ENCODE measurements around the gene RTN4R.
"Not testable (repeated sequence)": the region's sequence is repeated elsewhere in the genome, so short reads cannot be mapped to it uniquely, and the experiment has no call there.

Gene RTN4R

DNA sequence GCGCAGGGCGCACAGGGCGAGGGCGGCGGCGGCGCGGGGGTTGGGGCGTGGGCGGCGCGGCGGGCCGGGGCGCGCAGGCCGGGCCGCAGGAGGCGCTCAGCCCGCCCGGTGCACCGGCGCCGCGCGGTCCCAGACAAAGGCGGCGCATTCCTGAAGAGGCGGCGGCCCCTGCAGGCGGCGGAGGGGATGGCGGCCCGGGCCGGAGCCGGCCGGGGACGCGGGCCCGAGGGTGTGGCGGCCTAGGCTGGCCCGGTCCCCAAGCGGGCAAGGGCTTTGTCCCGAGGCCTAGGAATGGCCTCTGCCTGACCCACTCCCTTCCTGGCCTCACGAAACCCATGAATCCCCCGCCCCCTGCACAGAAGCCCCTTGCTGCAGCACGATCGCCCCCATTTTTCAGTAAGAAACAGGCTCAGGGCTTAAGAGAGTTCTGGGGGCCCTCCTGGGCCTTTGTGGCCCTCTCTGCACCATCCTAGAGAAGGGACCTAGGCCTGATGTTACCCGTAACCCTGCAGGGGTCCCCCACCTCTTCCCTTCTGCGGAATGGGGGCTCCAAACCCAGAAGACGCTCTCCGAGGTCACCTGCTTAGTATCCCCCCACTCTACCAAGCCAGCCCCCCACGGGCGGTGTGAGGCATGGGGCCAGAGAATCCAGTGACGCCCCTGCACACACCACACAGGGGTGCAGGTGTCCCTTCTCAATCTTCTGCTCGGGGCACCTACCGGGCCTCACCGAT is at the start of gene RTN4R:
TSS of gene RTN4R (minus strand) at position 40 of the 734 bp plus-strand sequence. CDS start 226 bp downstream, outside the sequence.
- DNase-seq (ENCODE audit: low read depth), result no peak

- DNase-seq (ENCODE audit: low read depth), result not testable (repeated sequence)
These were observed 49.4 kb upstream of the RTN4R start for GRCh38 chr22:20317402-20318042.

GRCh38 chr22:20316844-20317401 is 48.8 kb upstream of the RTN4R start:
- DNase-seq (ENCODE audit: low read depth), result no peak

GRCh38 chr22:20316217-20316843 is 48.2 kb upstream of the RTN4R start:
- no peak for DNase-seq (ENCODE audit: low read depth)

GRCh38 chr22:20315337-20316216 is 47.5 kb upstream of the RTN4R start:
- DNase-seq (ENCODE audit: low read depth), result no peak

DNA sequence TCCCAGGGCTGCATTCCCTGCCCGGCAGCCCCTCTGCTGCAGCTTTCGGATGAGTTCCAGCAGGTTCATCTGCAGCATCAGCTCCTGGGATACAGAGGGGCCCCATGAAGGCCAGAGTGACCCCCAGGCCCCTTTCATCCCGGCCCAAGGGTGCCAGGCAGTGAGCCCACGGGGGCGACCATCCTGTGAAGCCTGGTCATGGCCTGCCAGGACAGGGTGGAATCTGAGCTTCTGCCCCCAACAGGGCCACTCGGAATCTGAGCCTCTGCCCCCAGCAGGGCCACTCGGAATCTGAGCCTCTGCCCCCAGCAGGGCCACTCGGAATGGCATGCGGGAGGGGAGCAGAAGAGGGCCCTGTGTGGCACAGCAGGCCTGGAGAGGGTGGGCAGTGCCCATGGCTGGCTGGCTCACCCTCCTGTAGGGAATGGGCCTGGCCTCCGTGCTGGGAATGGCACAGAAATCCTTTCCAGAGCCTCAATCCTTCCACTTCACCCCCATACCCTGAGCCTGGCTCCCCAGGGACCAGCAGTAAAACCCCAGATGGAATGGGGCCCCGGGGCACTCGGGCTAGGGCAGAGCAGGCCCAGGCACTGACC is 46.7 kb upstream of the RTN4R start:
- DNase-seq (ENCODE audit: low read depth), result not testable (repeated sequence)

- not testable (repeated sequence) for DNase-seq (ENCODE audit: low read depth)
These were observed 46.1 kb upstream of the RTN4R start for GRCh38 chr22:20314206-20314605.

GRCh38 chr22:20313306-20314077 is 45.4 kb upstream of the RTN4R start:
- DNase-seq (ENCODE audit: low read depth), result not testable (repeated sequence)

GRCh38 chr22:20312396-20313191 is 44.5 kb upstream of the RTN4R start:
- no peak for DNase-seq (ENCODE audit: low read depth)

DNA sequence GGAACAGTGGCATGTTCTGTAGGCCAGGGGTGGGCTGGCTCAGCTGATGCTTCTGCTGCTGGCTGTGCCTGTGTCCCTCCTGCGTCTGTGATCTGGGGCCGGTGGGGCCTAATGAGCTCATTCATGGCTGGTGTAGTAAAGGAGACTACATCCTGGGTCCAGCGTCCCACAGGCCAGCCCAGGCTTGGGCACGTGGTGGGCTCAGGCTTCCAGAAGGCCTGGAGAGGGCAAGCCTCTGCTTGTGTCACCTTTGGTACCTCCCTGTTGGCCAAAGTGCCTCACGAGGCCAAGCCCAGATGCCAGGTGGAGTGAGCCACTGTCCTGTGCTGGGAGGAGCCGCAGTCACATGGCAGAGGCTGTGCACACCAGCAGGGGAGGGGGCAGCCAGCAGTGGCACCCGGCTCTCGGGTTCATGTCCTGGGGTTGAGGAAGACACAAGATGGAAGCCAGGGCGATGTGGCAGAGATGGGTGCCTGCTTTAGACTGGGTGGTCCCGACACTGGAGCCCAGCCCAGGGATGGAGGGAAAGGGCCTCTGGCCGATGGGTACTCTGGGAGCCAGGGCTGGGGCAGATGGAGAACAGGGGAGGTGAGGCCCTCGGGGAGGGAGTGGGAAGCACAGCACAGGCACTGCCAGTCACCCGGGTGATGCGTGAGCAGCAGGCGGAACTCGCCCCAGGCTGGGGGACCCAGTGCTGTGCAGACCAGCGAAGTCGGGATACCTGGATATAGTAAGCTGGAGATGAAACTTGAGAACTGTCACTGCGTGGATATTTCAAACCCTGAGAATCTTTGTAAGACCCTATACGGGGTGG is 43.3 kb upstream of the RTN4R start:
- DNase-seq (ENCODE audit: low read depth), result not testable (repeated sequence)

GRCh38 chr22:20310773-20311172 is 42.7 kb upstream of the RTN4R start:
- not testable (repeated sequence) for DNase-seq (ENCODE audit: low read depth)

DNA sequence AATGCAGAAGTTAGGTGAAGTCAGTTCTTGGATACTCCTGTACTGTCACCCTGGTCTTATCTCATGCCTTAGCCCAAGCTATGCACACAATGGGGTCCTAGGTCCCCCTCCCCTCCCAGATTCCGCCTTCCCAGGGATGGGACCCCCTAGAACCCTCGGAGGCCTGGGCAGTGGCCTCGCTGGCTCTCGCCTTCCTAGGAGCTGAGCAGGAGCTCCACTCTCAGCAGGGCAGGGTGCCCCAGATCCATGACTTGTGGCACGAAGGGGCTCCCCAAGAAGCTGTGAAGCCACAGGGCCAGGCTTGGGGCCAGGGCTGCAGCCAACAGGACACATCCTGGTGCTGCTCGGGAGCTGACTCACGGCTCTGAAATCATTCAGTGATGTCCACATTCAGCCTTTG is 42.1 kb upstream of the RTN4R start:
- DNase-seq (ENCODE audit: low read depth), result not testable (repeated sequence)

- DNase-seq (ENCODE audit: low read depth), result not testable (repeated sequence)
These were observed 40.9 kb upstream of the RTN4R start for GRCh38 chr22:20308806-20309650.

DNA sequence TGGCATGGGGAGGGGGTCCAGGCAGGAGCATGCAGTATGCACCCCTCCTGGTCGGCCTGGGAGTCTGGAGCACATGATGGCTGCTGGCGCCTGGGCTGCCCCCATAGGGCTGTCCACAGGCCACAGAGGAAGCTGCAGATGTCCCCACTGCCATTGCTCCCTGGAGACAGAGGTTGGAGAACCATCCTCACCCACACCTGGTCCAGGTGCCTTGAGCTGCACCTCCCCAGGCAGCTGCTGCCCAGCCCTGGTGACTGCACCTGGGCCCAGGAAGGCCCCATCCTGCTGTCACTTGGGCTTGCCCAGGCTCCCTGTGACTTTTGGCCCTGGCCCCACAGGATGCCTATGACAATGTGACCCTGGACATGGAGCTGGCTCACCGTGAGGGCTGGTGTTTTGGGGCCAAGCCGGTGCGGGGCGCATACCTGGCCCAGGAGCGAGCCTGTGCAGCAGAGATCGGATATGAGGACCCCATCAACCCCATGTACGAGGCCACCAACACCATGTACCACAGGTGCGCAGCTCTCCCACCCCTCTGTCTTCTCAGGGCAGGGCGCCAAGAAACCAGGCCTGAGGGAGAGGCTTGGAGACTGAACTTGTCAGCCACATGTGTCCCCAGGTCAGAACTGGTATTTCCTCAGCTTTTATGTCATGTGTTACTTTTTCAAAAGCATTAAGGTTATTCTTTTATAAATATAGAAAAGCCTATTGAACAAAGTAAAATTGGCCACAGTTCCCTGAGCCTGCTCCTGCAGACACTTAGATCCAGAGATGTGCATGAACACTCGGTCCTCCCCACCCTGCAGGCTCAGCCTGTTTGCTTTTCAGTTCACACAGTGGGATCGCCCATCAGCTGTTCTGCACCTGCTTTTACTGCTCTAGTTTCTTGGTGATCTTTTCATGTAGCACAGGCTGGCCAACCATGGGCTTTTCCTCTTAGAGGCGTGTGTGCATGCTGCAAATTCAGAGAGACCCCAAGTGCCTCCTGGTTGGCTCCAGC is 39.6 kb upstream of the RTN4R start:
- not testable (repeated sequence) for DNase-seq (ENCODE audit: low read depth)

DNA sequence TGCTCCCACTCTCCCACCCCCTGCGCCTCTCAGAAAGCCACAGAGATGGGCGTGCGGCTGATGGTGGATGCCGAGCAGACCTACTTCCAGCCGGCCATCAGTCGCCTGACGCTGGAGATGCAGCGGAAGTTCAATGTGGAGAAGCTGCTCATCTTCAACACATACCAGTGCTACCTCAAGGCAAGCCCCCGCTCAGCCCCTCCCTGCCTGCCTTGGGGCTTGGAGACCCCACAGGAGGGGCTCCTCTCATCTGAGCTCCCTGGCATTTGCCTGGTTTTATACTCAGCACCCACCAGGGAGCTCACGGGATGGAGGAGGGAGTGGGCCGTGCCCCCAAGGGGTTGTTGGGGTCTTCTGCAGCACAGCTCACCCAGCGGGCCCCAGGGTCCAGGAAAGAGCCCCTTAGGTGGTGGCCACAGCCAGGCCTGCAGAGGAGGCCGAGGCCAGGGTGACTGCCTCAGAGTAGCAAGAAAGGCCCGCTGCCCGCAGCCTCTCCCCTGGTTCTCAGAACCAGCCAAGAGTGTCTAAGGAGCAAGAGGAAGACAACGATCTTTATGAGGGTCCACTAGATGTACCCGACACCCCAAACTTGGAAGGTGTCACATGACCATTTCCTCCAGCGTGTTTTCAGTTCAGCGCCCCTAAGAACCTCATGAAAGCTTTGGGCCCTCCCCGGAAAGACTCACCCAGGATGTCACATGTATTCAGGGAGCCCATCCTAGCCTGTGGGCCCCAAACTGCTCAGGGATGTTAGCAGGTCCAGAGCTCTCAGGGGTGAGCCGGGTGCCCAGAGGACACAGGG is 38.7 kb upstream of the RTN4R start:
- not testable (repeated sequence) for DNase-seq (ENCODE audit: low read depth)

Data from CMK (cell line).